Stimulated activated CD4-positive, alpha-beta T cell treated with anti-CD3 and anti-CD28 coated beads, Interleukin-4, amount 100 ng/mL, for 48 hours (primary cell): ENCODE measurements around the gene NFIC.
"Not testable (repeated sequence)": the region's sequence is repeated elsewhere in the genome, so short reads cannot be mapped to it uniquely, and the experiment has no call there.

Experiments
- DNase-seq, 2 donors: peaks; one replicate each; pipeline ENCODE4 v3.0.0-alpha.2; 2020; ENCODE audit warnings: low read depth in 2 of 2

Gene NFIC

GRCh38 chr19:3336680-3337523 is 29.5 kb upstream of the NFIC start:
- DNase-seq, result no peak

GRCh38 chr19:3338541-3339181 is 27.7 kb upstream of the NFIC start:
- DNase-seq, result peak in 1 of 2 donors; percentile 23

GRCh38 chr19:3340340-3340739 is 26.0 kb upstream of the NFIC start:
- no peak for DNase-seq

GRCh38 chr19:3342246-3342645 is 24.1 kb upstream of the NFIC start:
- no peak for DNase-seq

- not testable (repeated sequence) for DNase-seq
Measured at GRCh38 chr19:3342962-3343361, 23.4 kb upstream of the NFIC start.

- DNase-seq, result peak in 1 of 2 donors; percentile 43
Measured at GRCh38 chr19:3343619-3344502, 22.5 kb upstream of the NFIC start.

GRCh38 chr19:3344608-3345598 is 21.5 kb upstream of the NFIC start:
- no peak for DNase-seq

- no peak for DNase-seq
Measured at GRCh38 chr19:3345850-3346460, 20.4 kb upstream of the NFIC start.

GRCh38 chr19:3346677-3347353 is 19.6 kb upstream of the NFIC start:
- DNase-seq, result no peak

GRCh38 chr19:3348042-3348441 is 18.3 kb upstream of the NFIC start:
- DNase-seq, result no peak

- not testable (repeated sequence) for DNase-seq
Measured at GRCh38 chr19:3348469-3348868, 17.9 kb upstream of the NFIC start.

- DNase-seq, result no peak
Measured at GRCh38 chr19:3350014-3350663, 16.2 kb upstream of the NFIC start.

GRCh38 chr19:3351702-3352447 is 14.5 kb upstream of the NFIC start:
- no peak for DNase-seq

GRCh38 chr19:3353493-3353892 is 12.9 kb upstream of the NFIC start:
- DNase-seq, result no peak

- DNase-seq, result no peak
Measured at GRCh38 chr19:3356805-3357204, 9.6 kb upstream of the NFIC start.

GRCh38 chr19:3357271-3357991 is 9.0 kb upstream of the NFIC start:
- no peak for DNase-seq

- DNase-seq, result no peak
Measured at GRCh38 chr19:3357992-3358688, 8.2 kb upstream of the NFIC start.

GRCh38 chr19:3358689-3359014 is 7.7 kb upstream of the NFIC start:
- no peak for DNase-seq
